ENCODE data around the gene GOLPH3. TPM values are rescaled to one million over a fixed set of nuclear protein-coding genes. Genes with fewer than 3 reads are reported as not detected.
"Not testable (repeated sequence)": the region's sequence is repeated elsewhere in the genome, so short reads cannot be mapped to it uniquely, and the experiment has no call there.

The GOLPH3 gene
- total RNA-seq, 1 experiment from 2014 or later: 74.6 TPM

GRCh38 chr5:32131604-32132003 lies 42.5 kb downstream of the GOLPH3 start:
- Histone ChIP-seq H3K27me3 (no peaks in the 10 kb centered on the region), H3K27ac (no peak overlapping the region), H3K4me1 (no peaks in the 10 kb centered on the region), H3K9me3 (replicated peaks) (no peaks in the 10 kb centered on the region), H3K4me3 (no peak overlapping the region), H3K36me3 (peaks cover 57% of the 10 kb centered on the region)
- no peak for DNase-seq

DNA sequence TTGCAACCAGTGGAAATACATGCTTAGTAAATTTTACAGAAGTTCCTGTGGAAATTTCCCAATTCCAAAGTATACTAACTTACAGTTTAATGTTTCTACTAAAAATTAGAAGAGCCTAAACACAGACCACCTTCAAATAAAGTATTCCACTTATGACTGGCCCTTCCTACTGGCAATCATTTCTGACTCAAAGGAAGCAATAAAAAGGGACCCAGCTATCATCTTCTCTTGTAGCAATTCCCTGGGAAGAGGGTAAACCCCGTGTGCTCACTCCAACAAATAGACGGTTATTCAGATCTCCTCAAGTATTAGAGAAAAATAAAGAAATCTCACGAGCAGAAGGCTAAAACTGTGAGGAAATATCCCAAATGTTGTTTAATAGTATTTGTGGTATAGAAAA lies 43.3 kb downstream of the GOLPH3 start:
- Histone ChIP-seq H3K4me3 (no peak overlapping the region), H3K27ac (no peak overlapping the region), H3K27me3 (no peaks in the 10 kb centered on the region), H3K4me1 (no peaks in the 10 kb centered on the region), H3K36me3 (peaks cover 64% of the 10 kb centered on the region), H3K9me3 (replicated peaks) (no peaks in the 10 kb centered on the region)
- no peak for DNase-seq

DNA sequence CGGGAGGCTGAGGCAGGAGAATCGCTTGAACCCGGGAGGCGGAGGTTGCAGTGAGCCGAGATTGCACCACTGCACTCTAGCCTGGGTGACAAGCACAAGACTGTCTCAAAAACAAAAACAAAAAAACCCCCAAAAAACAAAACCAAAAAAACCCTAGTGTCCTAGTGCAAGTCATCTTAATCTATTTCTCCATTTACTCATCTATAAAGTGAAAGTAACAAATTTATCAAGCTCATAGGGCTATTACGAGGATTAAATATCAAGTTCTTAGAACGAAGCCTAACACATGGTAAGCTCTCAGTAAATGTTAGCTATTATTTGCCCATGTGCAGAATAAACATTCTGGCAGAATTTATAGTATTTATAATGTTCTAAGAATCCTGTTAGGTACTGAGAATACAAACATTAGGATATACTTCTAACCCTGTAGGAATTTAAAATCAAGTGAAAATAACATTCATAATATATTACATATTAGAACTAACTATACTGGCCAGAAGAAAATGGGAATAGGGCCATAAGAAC lies 45.0 kb downstream of the GOLPH3 start:
- Histone ChIP-seq H3K9me3 (replicated peaks) (no peaks in the 10 kb centered on the region), H3K27me3 (no peaks in the 10 kb centered on the region), H3K27ac (no peak overlapping the region), H3K4me3 (no peak overlapping the region), H3K36me3 (peaks cover 70% of the 10 kb centered on the region), H3K4me1 (no peaks in the 10 kb centered on the region)
- DNase-seq: no peak

DNA sequence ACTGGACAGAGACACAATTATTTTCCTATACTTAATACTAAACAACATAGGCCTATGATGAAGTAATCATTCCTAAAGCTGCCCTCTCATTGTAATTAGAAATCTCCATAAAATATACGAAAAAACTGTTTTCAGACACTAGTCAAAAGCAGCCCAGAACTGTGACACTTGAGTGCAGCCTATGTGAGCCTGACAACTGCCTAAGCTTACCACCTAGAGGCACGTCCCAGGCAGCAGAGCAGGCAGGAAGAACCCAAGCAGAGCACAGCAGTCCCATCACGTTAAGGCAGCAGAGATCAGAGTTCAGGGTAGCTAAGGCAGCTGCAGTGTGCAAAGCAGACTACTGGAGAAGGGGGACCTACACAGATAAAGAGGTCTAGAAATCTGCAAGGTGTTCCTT lies 46.4 kb downstream of the GOLPH3 start:
- Histone ChIP-seq H3K4me3 (no peak overlapping the region), H3K36me3 (peaks cover 62% of the 10 kb centered on the region), H3K9me3 (replicated peaks) (no peaks in the 10 kb centered on the region), H3K27me3 (no peaks in the 10 kb centered on the region), H3K4me1 (no peaks in the 10 kb centered on the region), H3K27ac (no peak overlapping the region)
- DNase-seq: no peak

- H3K36me3 ChIP-seq: peaks cover 58% of the 10 kb centered on the region
- H3K4me1 ChIP-seq: no peaks in the 10 kb centered on the region
- no peak for DNase-seq
Observed at GRCh38 chr5:32126691-32127090, 47.4 kb downstream of the GOLPH3 start.

DNA sequence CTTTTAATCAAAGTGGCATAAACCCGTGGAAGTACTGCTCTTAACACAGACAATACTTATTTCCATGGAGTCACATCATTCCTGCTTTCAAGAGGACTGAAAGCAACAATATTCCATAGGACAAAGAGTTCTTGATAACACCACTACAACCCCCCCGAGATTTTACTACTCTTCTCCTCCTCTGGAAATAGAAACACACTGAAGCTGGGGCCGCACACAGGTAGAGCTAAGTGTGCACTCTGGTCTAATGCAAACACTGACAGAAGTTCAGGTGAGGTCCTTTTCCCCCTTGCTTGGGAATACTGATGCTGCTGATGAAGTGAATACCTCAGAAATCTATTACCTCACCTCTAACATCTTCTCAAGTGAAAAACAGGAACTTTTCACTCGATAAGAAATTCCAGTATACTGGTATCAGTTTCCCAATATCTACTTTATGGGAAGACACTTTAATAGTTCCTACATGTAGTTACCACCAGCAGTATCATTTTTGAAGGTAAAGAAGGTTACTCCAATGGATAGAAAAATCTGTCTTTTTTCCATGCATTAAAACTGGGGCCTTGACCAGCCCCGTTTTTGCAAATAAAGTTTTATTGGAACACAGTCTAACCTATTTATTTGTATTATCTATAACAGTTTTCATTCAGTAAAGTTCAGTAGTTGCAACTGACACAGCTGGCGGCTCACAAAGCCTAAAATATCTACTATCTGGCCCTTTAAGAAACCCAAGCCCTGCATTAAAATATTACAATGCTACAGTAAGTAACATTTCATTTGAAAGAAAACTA lies 50.0 kb downstream of the GOLPH3 start:
- Histone ChIP-seq H3K9me3 (replicated peaks) (no peaks in the 10 kb centered on the region), H3K27ac (no peak overlapping the region), H3K4me3 (no peak overlapping the region), H3K27me3 (no peaks in the 10 kb centered on the region), H3K4me1 (no peaks in the 10 kb centered on the region), H3K36me3 (peaks cover 64% of the 10 kb centered on the region)
- DNase-seq: no peak

More at GRCh38 chr5:32126691-32127090, 47.4 kb downstream of the GOLPH3 start:
- Histone ChIP-seq H3K27ac (no peak overlapping the region), H3K27me3 (no peaks in the 10 kb centered on the region), H3K9me3 (replicated peaks) (no peaks in the 10 kb centered on the region), H3K4me3 (no peak overlapping the region)

DNA sequence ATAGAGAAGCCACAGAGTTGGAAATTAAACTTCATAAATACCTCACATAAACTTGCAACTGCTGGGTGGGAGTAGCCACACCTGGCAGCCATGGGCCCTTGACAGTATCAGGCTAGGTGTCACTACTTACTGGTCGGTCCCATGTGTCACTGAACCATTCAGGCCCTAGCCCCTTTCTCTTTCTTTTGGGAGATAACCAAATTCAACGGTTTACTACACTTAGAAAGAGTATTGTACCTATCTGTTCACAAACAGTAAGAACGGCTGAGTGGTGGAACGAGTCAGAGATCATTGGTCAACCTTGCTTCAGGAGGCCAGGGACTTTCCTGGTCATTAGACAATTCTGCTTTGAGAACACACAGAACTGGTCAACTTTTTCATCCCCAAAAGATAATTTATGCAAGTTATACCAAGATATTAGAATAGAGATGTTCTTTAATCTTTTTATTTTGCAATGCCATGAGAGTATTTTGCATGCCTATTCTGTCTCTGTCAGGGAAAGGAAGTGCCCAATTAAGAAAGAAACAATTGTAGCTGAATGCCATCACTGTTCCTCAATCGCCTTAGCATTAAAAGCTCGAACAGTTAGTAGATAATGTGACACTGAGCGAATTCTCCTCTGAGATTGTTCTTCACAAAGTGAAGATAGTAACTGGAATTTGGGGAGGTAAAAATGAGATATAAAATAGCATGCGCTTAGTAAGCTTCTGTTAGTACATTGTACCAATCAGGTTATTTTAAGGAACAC lies 50.9 kb downstream of the GOLPH3 start:
- no peaks in the 10 kb centered on the region for H3K9me3 ChIP-seq (replicated peaks)
- no peak for DNase-seq

GRCh38 chr5:32118922-32119321 lies 55.2 kb downstream of the GOLPH3 start:
- H3K4me3 ChIP-seq; H3K9me3 ChIP-seq (replicated peaks); DNase-seq; H3K27me3 ChIP-seq; H3K4me1 ChIP-seq; H3K27ac ChIP-seq: not testable (repeated sequence)
- peaks cover 34% of the 10 kb centered on the region for H3K36me3 ChIP-seq

More for the DNA sequence above, 50.9 kb downstream of the GOLPH3 start:
- H3K4me1 ChIP-seq: no peaks in the 10 kb centered on the region
- peaks cover 63% of the 10 kb centered on the region for H3K36me3 ChIP-seq
- no peak overlapping the region for H3K4me3 ChIP-seq
- no peak overlapping the region for H3K27ac ChIP-seq
- H3K27me3 ChIP-seq: no peaks in the 10 kb centered on the region

DNA sequence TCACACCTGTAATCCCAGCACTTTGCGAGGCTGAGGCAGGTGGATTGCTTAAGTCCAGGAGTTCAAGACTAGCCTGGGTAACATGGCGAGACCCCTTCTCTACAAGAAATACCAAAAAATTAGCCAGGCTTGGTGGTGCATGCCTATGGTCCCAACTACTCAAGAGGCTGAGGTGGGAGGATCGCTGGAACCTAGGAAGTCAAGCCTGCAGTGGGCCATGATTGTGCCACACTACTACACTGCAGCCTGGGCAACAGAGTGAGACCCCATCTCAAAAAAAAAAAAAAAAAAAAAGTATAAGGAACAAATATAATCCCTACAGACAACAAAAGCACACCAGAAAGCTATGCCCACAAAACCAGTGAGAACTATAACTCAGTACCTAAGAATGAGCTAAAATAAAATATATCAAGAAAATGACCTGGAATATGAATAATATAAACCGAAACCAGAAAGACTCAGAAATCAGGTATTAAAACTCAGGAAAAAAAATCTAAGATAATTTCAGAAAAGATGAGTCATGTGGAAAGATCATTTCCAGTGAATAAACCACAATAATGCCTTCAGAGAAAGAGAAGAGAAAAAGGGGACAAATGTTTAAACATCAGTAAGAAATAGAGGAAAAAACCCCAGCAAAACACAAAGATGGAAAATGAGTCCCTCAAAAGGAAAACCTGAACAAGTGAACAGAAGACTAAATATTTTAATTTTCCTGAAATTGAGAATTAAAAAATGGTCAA lies 57.4 kb downstream of the GOLPH3 start:
- DNase-seq: no peak
- H3K27ac ChIP-seq: no peak overlapping the region

DNA sequence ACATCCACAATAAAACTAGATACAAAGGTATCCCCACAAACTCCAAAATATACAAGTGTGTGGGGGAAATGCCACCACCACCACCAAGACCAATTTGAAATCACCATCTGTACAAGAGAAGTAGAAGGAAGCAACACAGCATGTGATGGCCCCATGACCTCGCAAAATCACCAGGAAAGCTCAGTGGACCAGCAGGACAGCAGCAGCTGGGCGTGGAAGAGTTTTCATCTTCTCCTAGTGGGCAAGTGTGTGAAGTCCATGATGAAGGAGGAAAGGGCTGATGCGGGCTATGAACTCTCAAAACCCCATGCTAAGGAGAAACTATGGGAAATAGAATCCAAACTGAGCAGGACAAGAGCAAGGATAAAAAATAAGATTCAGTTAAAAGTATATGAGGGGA lies 58.1 kb downstream of the GOLPH3 start:
- DNase-seq: peak; percentile 37 to 58
- Histone ChIP-seq H3K4me3 (no peak overlapping the region), H3K4me1 (no peaks in the 10 kb centered on the region), H3K27ac (no peak overlapping the region), H3K36me3 (peaks cover 39% of the 10 kb centered on the region), H3K27me3 (no peaks in the 10 kb centered on the region), H3K9me3 (replicated peaks) (no peaks in the 10 kb centered on the region)

More for the DNA sequence above, 57.4 kb downstream of the GOLPH3 start:
- Histone ChIP-seq H3K27me3 (no peaks in the 10 kb centered on the region), H3K4me1 (no peaks in the 10 kb centered on the region), H3K4me3 (no peak overlapping the region), H3K9me3 (replicated peaks) (no peaks in the 10 kb centered on the region), H3K36me3 (peaks cover 42% of the 10 kb centered on the region)

DNA sequence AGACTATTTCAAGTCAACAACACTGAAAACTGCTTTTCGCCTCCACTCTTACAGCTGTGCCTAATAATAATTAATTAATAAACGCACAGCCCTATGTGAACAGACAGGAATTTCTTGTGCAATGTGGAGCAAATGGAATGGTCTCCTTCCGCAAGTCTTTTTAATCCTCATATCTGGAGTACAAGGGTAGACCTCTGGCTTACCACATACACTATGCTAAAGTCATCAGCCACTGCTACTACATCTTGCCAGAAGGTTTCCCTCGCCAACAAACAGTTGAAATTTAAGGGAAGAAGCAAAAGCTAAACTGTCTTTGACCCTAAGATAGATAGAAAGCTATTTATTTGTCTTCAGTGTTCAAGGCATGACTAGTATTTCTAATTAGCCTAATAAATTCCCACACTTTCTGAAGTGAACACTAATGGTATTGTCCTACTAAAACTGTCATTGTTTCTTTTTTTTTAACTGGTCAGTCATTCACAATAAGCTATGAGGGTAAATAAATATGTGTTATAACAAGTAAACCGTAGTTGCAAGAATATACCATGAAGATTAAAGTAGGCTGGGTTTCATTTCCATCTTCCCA lies 63.9 kb downstream of the GOLPH3 start:
- Histone ChIP-seq H3K4me1 (no peaks in the 10 kb centered on the region), H3K9me3 (replicated peaks) (no peaks in the 10 kb centered on the region), H3K27ac (no peak overlapping the region), H3K27me3 (no peaks in the 10 kb centered on the region), H3K36me3 (peaks cover 42% of the 10 kb centered on the region), H3K4me3 (no peak overlapping the region)
- no peak for DNase-seq

DNA sequence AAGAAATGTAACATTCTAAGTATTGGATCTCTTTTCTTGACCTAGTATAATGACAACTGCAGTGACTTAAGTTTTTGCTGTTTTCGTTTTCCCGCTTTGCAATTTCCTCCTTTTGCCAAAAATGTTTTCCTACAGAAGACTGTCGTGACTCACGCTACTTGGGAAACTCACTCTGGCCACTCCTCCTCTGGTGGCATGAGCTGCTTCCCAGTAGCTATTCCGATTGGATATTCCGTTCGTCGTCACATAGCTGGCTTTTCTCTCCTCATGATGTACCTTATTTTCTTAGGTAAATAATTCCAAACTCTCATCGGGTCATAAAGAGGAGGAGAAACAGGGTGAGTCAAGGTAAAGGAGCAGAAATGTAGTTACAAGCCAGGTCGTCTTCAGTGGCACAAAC lies 64.9 kb downstream of the GOLPH3 start:
- Histone ChIP-seq H3K4me3 (no peak overlapping the region), H3K27ac (no peak overlapping the region), H3K27me3 (no peaks in the 10 kb centered on the region), H3K36me3 (peaks cover 44% of the 10 kb centered on the region), H3K4me1 (no peaks in the 10 kb centered on the region), H3K9me3 (replicated peaks) (no peaks in the 10 kb centered on the region)
- DNase-seq: no peak

DNA sequence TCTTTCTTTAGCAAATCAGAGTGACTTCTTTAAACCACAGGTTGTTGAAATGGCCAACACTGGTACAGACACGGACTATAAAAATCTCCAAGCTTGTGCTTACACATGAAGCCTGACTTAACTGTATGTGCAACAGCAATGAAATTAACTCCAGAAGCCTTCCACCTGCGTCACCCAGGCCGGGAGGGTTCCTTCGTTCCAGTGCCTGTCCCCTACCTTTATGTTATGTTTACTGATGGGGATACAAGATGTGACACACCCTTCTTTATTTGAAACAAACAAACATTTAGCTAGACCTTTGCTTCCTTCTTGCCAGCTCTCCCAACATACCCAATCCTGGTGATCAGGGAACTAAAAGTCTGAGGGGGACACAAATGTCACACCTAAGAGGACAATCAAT lies 66.0 kb downstream of the GOLPH3 start:
- H3K36me3 ChIP-seq: peaks cover 46% of the 10 kb centered on the region
- no peaks in the 10 kb centered on the region for H3K9me3 ChIP-seq (replicated peaks)
- H3K4me1 ChIP-seq: no peaks in the 10 kb centered on the region
- H3K27ac ChIP-seq: no peak overlapping the region
- H3K27me3 ChIP-seq: no peaks in the 10 kb centered on the region
- H3K4me3 ChIP-seq: no peak overlapping the region
- DNase-seq: no peak

GRCh38 chr5:32107291-32107690 lies 66.8 kb downstream of the GOLPH3 start:
- Histone ChIP-seq H3K4me3 (no peak overlapping the region), H3K27ac (no peak overlapping the region), H3K27me3 (no peaks in the 10 kb centered on the region), H3K4me1 (no peaks in the 10 kb centered on the region), H3K36me3 (peaks cover 49% of the 10 kb centered on the region), H3K9me3 (replicated peaks) (no peaks in the 10 kb centered on the region)
- no peak for DNase-seq
